ENCODE data around the gene SEPTIN10. TPM values are rescaled to one million over a fixed set of nuclear protein-coding genes. Genes with fewer than 3 reads are reported as not detected.

The SEPTIN10 gene
- total and polyA plus RNA-seq, 2 donors (not counting 1 experiment from before 2014, with no cell fraction given): 90.3 to 99.4 TPM

DNA sequence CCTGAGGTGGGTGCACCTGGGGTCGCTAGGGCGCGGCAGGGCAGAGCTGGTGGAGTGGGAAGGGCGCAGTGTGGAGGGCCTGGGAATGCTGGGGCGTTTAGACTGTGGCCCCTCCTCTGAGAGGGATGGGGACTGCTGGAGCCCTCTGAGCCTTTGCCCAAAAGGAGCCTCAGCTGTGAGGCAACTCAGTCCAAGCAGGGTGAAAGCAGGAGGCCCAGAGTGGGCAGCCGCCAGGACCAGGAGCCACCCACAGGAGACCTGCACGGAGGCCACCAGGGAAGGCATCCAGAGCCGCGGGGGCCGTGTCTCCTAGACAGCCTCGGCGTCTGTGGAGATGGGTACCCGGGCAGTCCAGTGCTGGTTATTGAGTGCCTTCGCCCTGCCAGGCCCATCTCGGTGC is 114.9 kb downstream of the SEPTIN10 start:
- DNase-seq (ENCODE audit: low read depth in 2 of 2): no peak
- Histone ChIP-seq H3K79me2 (ENCODE audit: control insufficient read depth, insufficient read depth, low read length) (no peaks in the 10 kb centered on the region), H2AFZ (ENCODE audit: low read length) (no peak overlapping the region)

GRCh38 chr2:109497911-109498870 is 115.6 kb downstream of the SEPTIN10 start:
- Histone ChIP-seq H3K27ac (ENCODE audit: insufficient read depth, low read length) (peak overlapping the region; percentile 78), H3K9ac (ENCODE audit: insufficient read depth, low read length) (no peak overlapping the region), H3K36me3 (ENCODE audit: control insufficient read depth, insufficient read depth, low read length) (peaks cover 3% of the 10 kb centered on the region), H3K4me2 (ENCODE audit: extremely low read depth, insufficient read depth, low read length) (peak overlapping the region; percentile 82), H3K9me3 (ENCODE audit: control insufficient read depth, insufficient read depth, low read depth, low read length) (no peaks in the 10 kb centered on the region), H2AFZ (ENCODE audit: low read length) (no peak overlapping the region), H3K27me3 (ENCODE audit: control insufficient read depth, insufficient read depth, low read length) (no peaks in the 10 kb centered on the region), H3K4me1 (ENCODE audit: control insufficient read depth, extremely low read depth, insufficient read depth, low read length) (peaks cover 19% of the 10 kb centered on the region), H4K20me1 (ENCODE audit: control insufficient read depth, extremely low read depth, insufficient read depth, low read length) (no peaks in the 10 kb centered on the region), H3K4me3 (replicated peaks in 1 of 4; ENCODE audit: control extremely low read depth in 1 of 4, insufficient read depth in 1 of 4, low read depth in 3 of 4, low read length in 4 of 4) (no peak overlapping the region), H3K79me2 (ENCODE audit: control insufficient read depth, insufficient read depth, low read length) (no peaks in the 10 kb centered on the region)
- peak in 1 of 2 donors; percentile 12 for DNase-seq (ENCODE audit: low read depth in 2 of 2)
- TF ChIP-seq CTCF (conservative IDR thresholded peaks at IDR 0.05 in 1 of 2, IDR thresholded peaks at IDR 0.05 in 1 of 2; ENCODE audit: low read depth in 1 of 2, low read length in 2 of 2): no peak
- TF ChIP-seq EZH2 (IDR thresholded peaks at IDR 0.05; ENCODE audit: low read length, missing control alignments): no peak

More for the DNA sequence above, 114.9 kb downstream of the SEPTIN10 start:
- no peaks in the 10 kb centered on the region for H3K27me3 ChIP-seq (ENCODE audit: control insufficient read depth, insufficient read depth, low read length)
- no peak overlapping the region for H3K27ac ChIP-seq (ENCODE audit: insufficient read depth, low read length)
- TF ChIP-seq CTCF (conservative IDR thresholded peaks at IDR 0.05 in 1 of 2, IDR thresholded peaks at IDR 0.05 in 1 of 2; ENCODE audit: low read depth in 1 of 2, low read length in 2 of 2) (no peak), EZH2 (IDR thresholded peaks at IDR 0.05; ENCODE audit: low read length, missing control alignments) (no peak)
- H3K4me3 ChIP-seq (replicated peaks in 1 of 4; ENCODE audit: control extremely low read depth in 1 of 4, insufficient read depth in 1 of 4, low read depth in 3 of 4, low read length in 4 of 4): no peak overlapping the region
- no peak overlapping the region for H3K9ac ChIP-seq (ENCODE audit: insufficient read depth, low read length)
- H3K4me1 ChIP-seq (ENCODE audit: control insufficient read depth, extremely low read depth, insufficient read depth, low read length): peaks cover 19% of the 10 kb centered on the region
- H3K4me2 ChIP-seq (ENCODE audit: extremely low read depth, insufficient read depth, low read length): no peak overlapping the region
- H3K9me3 ChIP-seq (ENCODE audit: control insufficient read depth, insufficient read depth, low read depth, low read length): no peaks in the 10 kb centered on the region
- H4K20me1 ChIP-seq (ENCODE audit: control insufficient read depth, extremely low read depth, insufficient read depth, low read length): no peaks in the 10 kb centered on the region
- H3K36me3 ChIP-seq (ENCODE audit: control insufficient read depth, insufficient read depth, low read length): peaks cover 2% of the 10 kb centered on the region

- Histone ChIP-seq H3K4me3 (replicated peaks in 1 of 4; ENCODE audit: control extremely low read depth in 1 of 4, insufficient read depth in 1 of 4, low read depth in 3 of 4, low read length in 4 of 4) (no peak overlapping the region), H3K36me3 (ENCODE audit: control insufficient read depth, insufficient read depth, low read length) (peaks cover 6% of the 10 kb centered on the region), H3K79me2 (ENCODE audit: control insufficient read depth, insufficient read depth, low read length) (no peaks in the 10 kb centered on the region), H3K4me1 (ENCODE audit: control insufficient read depth, extremely low read depth, insufficient read depth, low read length) (peaks cover 19% of the 10 kb centered on the region), H2AFZ (ENCODE audit: low read length) (no peak overlapping the region), H3K9ac (ENCODE audit: insufficient read depth, low read length) (no peak overlapping the region), H4K20me1 (ENCODE audit: control insufficient read depth, extremely low read depth, insufficient read depth, low read length) (no peaks in the 10 kb centered on the region), H3K9me3 (ENCODE audit: control insufficient read depth, insufficient read depth, low read depth, low read length) (no peaks in the 10 kb centered on the region), H3K4me2 (ENCODE audit: extremely low read depth, insufficient read depth, low read length) (peak overlapping the region; percentile 82), H3K27me3 (ENCODE audit: control insufficient read depth, insufficient read depth, low read length) (no peaks in the 10 kb centered on the region), H3K27ac (ENCODE audit: insufficient read depth, low read length) (peak overlapping the region; percentile 82)
- no peak for TF ChIP-seq CTCF (conservative IDR thresholded peaks at IDR 0.05 in 1 of 2, IDR thresholded peaks at IDR 0.05 in 1 of 2; ENCODE audit: low read depth in 1 of 2, low read length in 2 of 2)
- TF ChIP-seq EZH2 (IDR thresholded peaks at IDR 0.05; ENCODE audit: low read length, missing control alignments): no peak
- DNase-seq (ENCODE audit: low read depth in 2 of 2): peak; percentile 70 to 84
Observed at GRCh38 chr2:109497463-109497862, 116.3 kb downstream of the SEPTIN10 start.
